Measurements from ENCODE around the gene DMKN.

DNA sequence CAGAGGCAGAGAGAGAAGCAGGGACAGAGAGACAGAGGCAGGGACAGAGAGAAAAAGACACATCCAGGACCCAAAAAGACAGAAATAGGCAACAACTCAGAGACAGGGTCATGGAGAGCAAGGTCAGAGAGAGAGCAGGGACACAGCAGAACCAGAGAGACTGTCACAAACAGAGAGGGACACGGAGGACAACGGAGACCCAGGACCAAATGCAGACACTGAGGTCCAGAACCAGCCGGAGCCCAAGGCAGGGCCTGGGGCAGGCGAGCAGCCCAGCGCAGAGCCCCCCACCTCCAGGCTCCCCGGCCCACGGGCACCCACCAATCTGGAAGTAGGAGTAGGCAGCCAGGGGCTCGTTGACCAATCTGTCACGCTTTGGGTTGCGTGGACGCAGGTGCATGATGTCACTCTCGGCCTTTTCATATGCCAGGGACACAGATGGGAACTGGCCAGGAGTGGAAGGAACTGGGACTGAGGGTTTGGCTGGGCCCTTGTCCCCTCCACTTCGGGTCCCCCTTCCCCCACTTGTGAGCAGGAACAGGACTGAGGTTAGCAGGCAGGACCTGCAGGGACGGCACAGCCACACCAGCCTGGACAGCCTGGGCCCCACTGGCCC is 40.0 kb upstream of the DMKN start:
- TF ChIP-seq CTCF (IDR thresholded peaks at IDR 0.05) (no peak), POLR2A (IDR thresholded peaks at IDR 0.05) (no peak), POLR2AphosphoS5 (IDR thresholded peaks at IDR 0.05) (no peak), EP300 (IDR thresholded peaks at IDR 0.05) (no peak)
